ENCODE data around the gene FBXO33.

The FBXO33 gene

DNA sequence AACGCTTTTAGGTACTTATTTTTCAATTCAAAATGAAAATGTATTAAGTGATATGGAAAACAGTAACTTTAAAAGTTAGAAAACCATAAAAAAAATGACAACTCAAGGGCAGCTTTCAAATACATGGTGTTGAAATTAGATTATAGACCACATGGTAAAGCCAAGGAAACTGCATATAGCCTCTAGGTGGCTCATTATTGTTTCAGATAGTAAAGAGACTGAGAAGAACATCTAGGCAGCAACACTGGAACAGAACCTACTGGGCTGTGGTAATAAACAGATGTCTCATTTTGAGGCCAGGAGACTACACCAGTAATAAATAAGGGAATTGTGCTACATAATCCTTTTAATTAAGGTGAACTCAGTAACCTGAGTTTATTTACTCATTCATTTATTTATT, 13.0 kb downstream of the FBXO33 start:
- H3K27ac Mint-ChIP-seq = no peak overlapping the region
- H3K4me3 Mint-ChIP-seq = no peak overlapping the region
- ATAC-seq (ENCODE audit: low read depth) = no peak
- H3K4me1 Mint-ChIP-seq = peaks cover 21% of the 10 kb centered on the region
- DNase-seq (ENCODE audit: low spot score in 2 of 2) = no peak
- H3K27me3 Mint-ChIP-seq = no peaks in the 10 kb centered on the region
- peaks cover 30% of the 10 kb centered on the region for H3K36me3 Mint-ChIP-seq
- peaks cover 10% of the 10 kb centered on the region for H3K9me3 Mint-ChIP-seq

GRCh38 chr14:39417014-39417413, 15.2 kb downstream of the FBXO33 start:
- Mint-ChIP-seq H3K36me3 (peaks cover 37% of the 10 kb centered on the region), H3K9me3 (peaks cover 12% of the 10 kb centered on the region), H3K27ac (no peak overlapping the region), H3K4me1 (peaks cover 8% of the 10 kb centered on the region), H3K27me3 (no peaks in the 10 kb centered on the region), H3K4me3 (no peak overlapping the region)
- DNase-seq (ENCODE audit: low spot score in 2 of 2) (no peak), ATAC-seq (ENCODE audit: low read depth) (no peak)

DNA sequence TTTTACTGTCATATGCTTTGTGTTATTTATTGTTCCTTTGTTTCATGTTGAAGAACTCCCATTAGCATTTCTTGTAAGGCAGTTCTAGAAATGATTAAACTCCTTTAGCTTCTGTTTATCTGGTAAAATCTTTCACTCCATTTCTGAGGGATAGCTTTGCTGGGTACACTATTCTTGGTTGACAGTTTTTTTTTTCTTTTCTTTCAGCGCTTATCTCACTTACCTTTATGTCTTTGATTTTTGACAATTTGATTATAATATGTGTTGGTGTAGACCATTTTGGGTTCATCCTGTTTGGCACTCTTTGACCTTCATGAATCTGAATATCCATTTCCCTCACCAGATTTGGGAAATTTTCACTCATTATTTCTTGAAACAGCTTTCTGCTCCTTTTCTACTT, 16.2 kb downstream of the FBXO33 start:
- H3K36me3 Mint-ChIP-seq = peaks cover 36% of the 10 kb centered on the region
- H3K9me3 Mint-ChIP-seq = peaks cover 14% of the 10 kb centered on the region
- no peaks in the 10 kb centered on the region for H3K27me3 Mint-ChIP-seq
- DNase-seq (ENCODE audit: low spot score in 2 of 2) = no peak
- H3K4me1 Mint-ChIP-seq = peaks cover 2% of the 10 kb centered on the region
- no peak for ATAC-seq (ENCODE audit: low read depth)
- peak overlapping the region; percentile 88 for H3K27ac Mint-ChIP-seq
- H3K4me3 Mint-ChIP-seq = no peak overlapping the region

DNA sequence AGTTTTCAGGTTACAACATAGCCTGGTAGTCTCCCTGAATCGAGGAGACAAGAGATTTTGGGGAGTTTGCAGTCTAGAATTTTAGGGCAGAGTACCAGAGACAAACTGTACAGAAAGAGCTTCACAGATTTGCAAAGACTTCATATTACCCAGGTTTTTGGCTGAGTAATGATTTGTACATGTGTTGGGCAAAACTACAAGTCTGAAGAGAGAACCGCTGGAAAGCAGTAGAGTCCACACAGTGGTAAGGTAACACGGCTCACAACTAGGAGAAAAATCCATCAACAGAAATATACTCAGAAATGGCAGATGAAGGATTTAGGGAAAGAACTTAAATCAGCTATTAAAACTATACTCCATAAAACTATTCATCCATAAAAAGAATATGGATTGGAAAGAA, 25.7 kb downstream of the FBXO33 start:
- peak overlapping the region; percentile 67 for H3K27ac Mint-ChIP-seq
- no peak for DNase-seq (ENCODE audit: low spot score in 2 of 2)
- H3K9me3 Mint-ChIP-seq = peaks cover 3% of the 10 kb centered on the region
- H3K4me3 Mint-ChIP-seq = no peak overlapping the region
- H3K27me3 Mint-ChIP-seq = no peaks in the 10 kb centered on the region
- H3K36me3 Mint-ChIP-seq = peaks cover 12% of the 10 kb centered on the region
- H3K4me1 Mint-ChIP-seq = peaks cover 16% of the 10 kb centered on the region
- no peak for ATAC-seq (ENCODE audit: low read depth)

GRCh38 chr14:39398382-39398781, 33.9 kb downstream of the FBXO33 start:
- Mint-ChIP-seq H3K36me3 (peaks cover 12% of the 10 kb centered on the region), H3K27me3 (no peaks in the 10 kb centered on the region), H3K4me1 (peaks cover 3% of the 10 kb centered on the region), H3K27ac (no peak overlapping the region), H3K4me3 (no peak overlapping the region), H3K9me3 (no peaks in the 10 kb centered on the region)
- ATAC-seq (ENCODE audit: low read depth) (no peak), DNase-seq (ENCODE audit: low spot score in 2 of 2) (no peak)

GRCh38 chr14:39396448-39396847, 35.8 kb downstream of the FBXO33 start:
- no peaks in the 10 kb centered on the region for H3K9me3 Mint-ChIP-seq
- H3K27ac Mint-ChIP-seq = no peak overlapping the region
- H3K36me3 Mint-ChIP-seq = peaks cover 10% of the 10 kb centered on the region
- DNase-seq (ENCODE audit: low spot score in 2 of 2) (no peak), ATAC-seq (ENCODE audit: low read depth) (no peak)
- H3K4me1 Mint-ChIP-seq = peaks cover 3% of the 10 kb centered on the region
- no peak overlapping the region for H3K4me3 Mint-ChIP-seq
- no peaks in the 10 kb centered on the region for H3K27me3 Mint-ChIP-seq

DNA sequence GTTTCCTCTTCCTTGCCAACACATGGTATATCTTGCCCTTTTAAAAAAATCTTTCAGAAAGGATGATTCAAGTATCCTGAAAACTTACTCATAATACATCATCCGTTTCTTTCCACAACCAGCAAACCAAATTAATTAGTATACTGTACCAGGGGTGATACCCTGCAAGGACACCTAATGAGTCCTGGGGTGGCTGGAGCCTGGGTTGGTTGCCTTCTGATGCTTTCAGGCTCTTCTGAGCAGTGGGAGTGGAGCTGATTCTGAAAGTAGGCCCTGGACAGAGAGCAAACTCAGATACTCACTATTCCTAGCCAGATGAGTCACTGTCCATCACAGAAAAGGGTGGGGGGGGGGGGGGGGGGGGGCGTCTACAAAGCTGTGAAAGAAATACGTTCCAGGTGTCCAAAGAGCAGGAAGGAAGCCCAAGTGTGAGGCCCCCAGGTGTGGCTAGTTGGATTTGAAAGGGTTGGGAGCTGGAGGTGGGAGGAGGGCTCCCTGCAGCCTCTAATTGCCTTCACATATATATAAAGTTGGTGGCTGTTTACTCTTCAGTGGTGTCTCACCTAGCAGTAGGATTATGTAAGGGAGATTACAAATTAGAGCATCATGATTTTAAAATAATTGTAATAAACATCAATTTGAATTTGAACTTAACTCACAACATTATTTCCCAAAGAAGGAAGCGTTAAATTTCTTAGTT, 36.5 kb downstream of the FBXO33 start:
- Mint-ChIP-seq H3K36me3 (peaks cover 10% of the 10 kb centered on the region), H3K9me3 (no peaks in the 10 kb centered on the region), H3K27me3 (no peaks in the 10 kb centered on the region), H3K27ac (peak overlapping the region; percentile 22), H3K4me1 (peaks cover 3% of the 10 kb centered on the region), H3K4me3 (no peak overlapping the region)
- ATAC-seq (ENCODE audit: low read depth) (no peak), DNase-seq (ENCODE audit: low spot score in 2 of 2) (no peak)

DNA sequence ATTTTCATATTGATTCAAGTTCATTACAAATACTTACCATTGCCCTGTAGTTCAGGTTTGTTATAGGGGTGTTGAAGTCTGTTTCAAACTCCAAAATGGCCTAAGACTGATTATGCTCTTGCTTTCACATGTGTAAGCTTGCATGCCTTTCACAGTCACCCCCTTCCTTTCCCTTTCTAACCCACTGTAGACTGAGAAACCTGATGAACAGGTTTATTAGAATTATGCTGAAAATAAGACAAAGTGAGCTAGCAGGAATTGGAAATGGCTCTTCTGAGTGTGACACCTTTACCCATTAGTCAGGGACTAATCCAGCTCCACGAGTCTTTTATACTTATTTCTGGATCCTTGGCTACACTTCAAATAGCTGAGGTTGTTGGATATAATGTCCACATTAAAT, 38.9 kb downstream of the FBXO33 start:
- Mint-ChIP-seq H3K9me3 (no peaks in the 10 kb centered on the region), H3K4me3 (no peak overlapping the region), H3K36me3 (peaks cover 6% of the 10 kb centered on the region), H3K27me3 (no peaks in the 10 kb centered on the region), H3K27ac (no peak overlapping the region), H3K4me1 (peaks cover 3% of the 10 kb centered on the region)
- no peak for ATAC-seq (ENCODE audit: low read depth)
- DNase-seq (ENCODE audit: low spot score in 2 of 2) = no peak

DNA sequence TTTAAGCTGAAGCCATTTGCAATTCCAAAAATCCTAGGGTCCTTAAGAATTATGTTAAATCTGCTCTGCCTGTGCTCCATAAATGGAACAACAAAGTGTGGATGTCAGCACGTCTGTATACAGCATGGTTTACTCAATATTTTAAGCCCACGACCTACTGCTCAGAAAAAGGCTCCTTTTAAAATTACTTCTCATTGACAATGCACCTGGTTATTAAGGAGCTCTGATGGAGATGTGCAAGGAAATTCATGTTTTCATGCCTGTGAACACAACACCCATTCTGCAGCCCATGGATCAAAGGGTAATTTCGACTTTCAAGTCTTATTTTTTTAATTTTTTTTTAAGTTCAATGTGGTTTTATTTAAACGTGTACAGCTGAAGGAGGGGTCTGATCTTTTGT, 48.1 kb downstream of the FBXO33 start:
- ATAC-seq (ENCODE audit: low read depth) (no peak), DNase-seq (ENCODE audit: low spot score in 2 of 2) (no peak)
- peaks cover 4% of the 10 kb centered on the region for H3K4me1 Mint-ChIP-seq
- H3K9me3 Mint-ChIP-seq = no peaks in the 10 kb centered on the region
- peaks cover 9% of the 10 kb centered on the region for H3K36me3 Mint-ChIP-seq
- no peaks in the 10 kb centered on the region for H3K27me3 Mint-ChIP-seq
- no peak overlapping the region for H3K4me3 Mint-ChIP-seq
- no peak overlapping the region for H3K27ac Mint-ChIP-seq

DNA sequence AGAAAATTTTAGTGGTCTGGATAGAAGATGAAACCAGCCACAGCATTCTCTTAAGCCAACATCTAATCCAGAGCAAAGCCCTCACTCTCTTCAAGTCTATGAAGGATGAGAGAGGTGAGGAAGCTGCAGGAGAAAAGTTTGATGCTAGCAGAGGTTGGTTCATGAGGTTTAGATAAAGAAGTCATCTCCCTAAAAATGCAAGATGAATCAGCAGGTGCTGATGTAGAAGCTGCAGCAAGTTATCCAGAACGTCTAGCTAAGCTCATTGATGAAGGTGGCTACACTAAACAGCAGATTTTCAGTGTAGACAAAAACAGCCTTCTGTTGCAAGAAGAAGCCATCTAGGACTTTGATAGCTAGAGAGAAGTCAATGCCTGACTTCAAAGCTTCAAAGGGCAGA, 48.5 kb downstream of the FBXO33 start:
- no peaks in the 10 kb centered on the region for H3K27me3 Mint-ChIP-seq

DNA sequence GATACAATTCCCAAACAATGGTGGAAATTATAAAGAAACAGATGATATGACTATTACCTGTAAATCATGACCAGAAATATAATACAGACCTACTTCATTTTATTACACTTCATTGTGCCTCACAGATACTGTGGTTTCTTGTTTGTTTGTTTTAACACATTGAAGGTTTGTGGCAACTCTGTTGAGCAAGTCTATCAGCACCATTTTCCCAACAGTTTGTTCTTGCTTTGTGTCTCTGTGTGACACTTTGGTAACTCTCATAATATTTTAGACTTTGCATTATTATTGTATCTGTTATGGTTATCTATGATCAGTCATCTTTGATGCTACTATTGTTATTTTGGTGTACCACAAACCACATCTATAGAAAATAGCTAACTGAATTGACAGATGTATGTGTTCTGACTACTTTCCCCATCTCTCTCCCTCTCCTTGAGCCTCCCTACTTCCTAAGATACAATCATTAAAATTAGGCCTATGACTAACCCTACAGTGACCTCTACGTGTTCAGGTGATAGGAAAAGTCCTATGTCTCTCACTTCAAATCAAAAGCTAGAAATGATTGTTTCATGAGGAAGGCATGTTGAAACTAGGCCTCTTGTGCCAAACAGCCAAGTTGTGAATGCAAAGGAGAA, 49.1 kb downstream of the FBXO33 start:
- no peaks in the 10 kb centered on the region for H3K27me3 Mint-ChIP-seq
- H3K27ac Mint-ChIP-seq = peak overlapping the region; percentile 51
- peaks cover 4% of the 10 kb centered on the region for H3K4me1 Mint-ChIP-seq
- no peak overlapping the region for H3K4me3 Mint-ChIP-seq
- ATAC-seq (ENCODE audit: low read depth) (no peak), DNase-seq (ENCODE audit: low spot score in 2 of 2) (no peak)
- H3K36me3 Mint-ChIP-seq = peaks cover 9% of the 10 kb centered on the region
- no peaks in the 10 kb centered on the region for H3K9me3 Mint-ChIP-seq

More for the DNA sequence above, 48.5 kb downstream of the FBXO33 start:
- Mint-ChIP-seq H3K4me3 (no peak overlapping the region), H3K36me3 (peaks cover 9% of the 10 kb centered on the region), H3K4me1 (peaks cover 4% of the 10 kb centered on the region), H3K9me3 (no peaks in the 10 kb centered on the region), H3K27ac (peak overlapping the region; percentile 51)
- ATAC-seq (ENCODE audit: low read depth) (no peak), DNase-seq (ENCODE audit: low spot score in 2 of 2) (no peak)

- Mint-ChIP-seq H3K9me3 (no peaks in the 10 kb centered on the region), H3K36me3 (peaks cover 9% of the 10 kb centered on the region), H3K27me3 (no peaks in the 10 kb centered on the region), H3K4me1 (peaks cover 4% of the 10 kb centered on the region), H3K4me3 (no peak overlapping the region), H3K27ac (no peak overlapping the region)
- ATAC-seq (ENCODE audit: low read depth) (no peak), DNase-seq (ENCODE audit: low spot score in 2 of 2) (no peak)
These were observed 49.8 kb downstream of the FBXO33 start for GRCh38 chr14:39382463-39382862.

DNA sequence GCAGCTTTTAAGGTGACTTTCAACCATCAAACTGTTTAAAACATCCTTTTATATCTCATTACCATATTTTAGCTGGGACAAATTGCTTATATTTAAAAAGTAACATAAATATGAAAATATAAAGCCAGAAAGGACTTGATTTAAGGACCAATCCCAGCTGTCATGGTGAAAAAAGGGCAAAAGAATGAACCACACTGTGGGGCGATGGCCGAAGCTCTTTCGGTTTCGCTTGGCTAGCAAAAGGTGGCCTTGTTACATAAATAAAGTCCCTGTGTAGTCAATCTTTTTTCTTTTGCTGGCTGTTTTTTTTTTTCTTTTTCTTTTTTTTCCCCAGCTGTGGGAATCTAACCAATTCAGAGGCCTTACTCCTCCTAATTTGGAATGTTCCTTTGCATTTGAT, 50.9 kb downstream of the FBXO33 start:
- H3K36me3 Mint-ChIP-seq = peaks cover 5% of the 10 kb centered on the region
- H3K9me3 Mint-ChIP-seq = no peaks in the 10 kb centered on the region
- no peak for ATAC-seq (ENCODE audit: low read depth)
- peaks cover 4% of the 10 kb centered on the region for H3K4me1 Mint-ChIP-seq
- H3K27me3 Mint-ChIP-seq = no peaks in the 10 kb centered on the region
- H3K27ac Mint-ChIP-seq = no peak overlapping the region
- H3K4me3 Mint-ChIP-seq = no peak overlapping the region
- DNase-seq (ENCODE audit: low spot score in 2 of 2) = no peak

DNA sequence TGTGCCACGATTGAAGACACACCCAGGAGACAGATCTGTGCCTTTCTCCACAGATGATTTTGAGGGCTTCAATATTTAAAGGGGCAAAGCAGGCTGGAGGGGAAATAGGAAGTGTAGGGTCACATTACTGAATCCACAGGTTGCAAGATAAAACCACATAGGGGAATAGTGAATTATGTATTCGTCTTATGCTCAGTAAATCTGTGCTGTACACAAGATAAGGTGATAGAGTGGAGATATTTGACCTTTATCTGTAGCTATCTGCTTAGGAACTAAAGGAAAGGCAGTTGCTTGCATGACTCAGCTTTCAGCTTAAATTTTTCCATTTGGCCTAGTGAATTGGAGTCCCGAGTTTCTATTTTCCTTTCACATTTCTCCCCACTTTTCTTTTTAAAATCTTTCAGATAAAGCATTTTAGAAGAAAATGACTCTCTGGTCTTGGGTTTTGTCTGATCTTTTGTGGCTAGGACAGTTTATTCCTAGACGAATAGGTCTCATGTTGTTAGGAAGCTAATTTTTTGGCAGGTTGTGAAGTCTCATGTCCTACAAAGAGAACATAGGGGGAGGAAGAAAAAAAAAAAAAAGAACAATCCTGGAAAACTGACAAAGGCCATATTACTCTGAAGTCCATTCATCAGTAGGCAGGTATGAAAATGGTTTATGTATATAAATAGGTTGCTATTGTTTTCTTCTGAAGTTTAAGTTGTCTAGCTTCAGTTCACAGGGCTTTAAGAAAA, 55.4 kb downstream of the FBXO33 start:
- Mint-ChIP-seq H3K36me3 (peaks cover 8% of the 10 kb centered on the region), H3K27me3 (no peaks in the 10 kb centered on the region), H3K27ac (no peak overlapping the region), H3K9me3 (no peaks in the 10 kb centered on the region), H3K4me1 (no peaks in the 10 kb centered on the region), H3K4me3 (no peak overlapping the region)
- ATAC-seq (ENCODE audit: low read depth) (no peak), DNase-seq (ENCODE audit: low spot score in 2 of 2) (no peak)

Measured in memory B cell (primary cell).